H9 (cell line): Measurements from ENCODE around the gene PPBP. TPM values are rescaled to one million over a fixed set of nuclear protein-coding genes. Genes with fewer than 3 reads are reported as not detected.

ENCODE experiments used
- DNase-seq: peaks from one replicate; pipeline ENCODE4 v3.0.0-alpha.2; 2017
- H2AFZ ChIP-seq: one replicate; pipeline ENCODE4 v1.6.1; 2013; ENCODE audit warnings: mild to moderate bottlenecking, low read length, control low read depth, moderate library complexity
- H2AK5ac ChIP-seq: 2 replicates; pipeline ENCODE4 v1.6.1; 2013; ENCODE audit warnings: low read length, control low read depth, mixed read lengths; ENCODE audit not compliant: insufficient read length
- H2BK120ac ChIP-seq: one replicate; pipeline ENCODE4 v1.6.1; 2013; ENCODE audit warnings: low read depth, mild to moderate bottlenecking, low read length, control low read depth, inconsistent platforms; ENCODE audit not compliant: poor library complexity, severe bottlenecking
- H2BK12ac ChIP-seq: 2 replicates; pipeline ENCODE4 v1.6.1; 2013; ENCODE audit warnings: low read length, control low read depth, mixed read lengths, low read depth; ENCODE audit not compliant: insufficient read length
- H2BK15ac ChIP-seq: 2 replicates; pipeline ENCODE4 v1.6.1; 2013; ENCODE audit warnings: low read depth, low read length, control low read depth
- H2BK20ac ChIP-seq: one replicate; pipeline ENCODE4 v1.6.1; 2013; ENCODE audit warnings: low read depth, mild to moderate bottlenecking, low read length, control low read depth, inconsistent platforms; ENCODE audit not compliant: poor library complexity, severe bottlenecking
- H2BK5ac ChIP-seq: 2 replicates; pipeline ENCODE4 v1.6.1; 2013; ENCODE audit warnings: low read length, control low read depth, mixed read lengths; ENCODE audit not compliant: insufficient read length
- H3K14ac ChIP-seq: 2 replicates; pipeline ENCODE4 v1.6.1; 2013; ENCODE audit warnings: low read length, control low read depth; ENCODE audit not compliant: insufficient read depth
- H3K18ac ChIP-seq: 2 replicates; pipeline ENCODE4 v1.6.1; 2013; ENCODE audit warnings: low read depth, mild to moderate bottlenecking, mixed read lengths, low read length, control low read depth; ENCODE audit not compliant: insufficient read length
- H3K23ac ChIP-seq: 2 replicates; pipeline ENCODE4 v1.6.1; 2013; ENCODE audit warnings: low read length, control low read depth, mixed read lengths, low read depth; ENCODE audit not compliant: insufficient read length
- H3K23me2 ChIP-seq: 2 replicates; pipeline ENCODE4 v1.6.1; 2013; ENCODE audit warnings: low read depth, mild to moderate bottlenecking, mixed read lengths, low read length, control low read depth; ENCODE audit not compliant: insufficient read length, poor library complexity, severe bottlenecking
- H3K27ac ChIP-seq: 2 replicates; pipeline ENCODE4 v1.5.1; 2013; ENCODE audit warnings: low read length, control low read depth, mixed read lengths, low read depth; ENCODE audit not compliant: insufficient read length
- H3K27me3 ChIP-seq: 2 replicates; pipeline ENCODE4 v1.6.1; 2013; ENCODE audit warnings: low read length, control low read depth, inconsistent platforms; ENCODE audit not compliant: insufficient read depth
- H3K4ac ChIP-seq: 2 replicates; pipeline ENCODE4 v1.6.1; 2013; ENCODE audit warnings: low read depth, mild to moderate bottlenecking, control low read depth, inconsistent platforms, low read length, moderate library complexity
- H3K4me1 ChIP-seq: 2 replicates; pipeline ENCODE4 v1.6.1; 2013; ENCODE audit warnings: low read length, control low read depth, inconsistent platforms; ENCODE audit not compliant: insufficient read depth
- H3K4me2 ChIP-seq: 2 replicates; pipeline ENCODE4 v1.6.1; 2013; ENCODE audit warnings: low read length, control low read depth, mixed read lengths; ENCODE audit not compliant: insufficient read length, insufficient read depth
- H3K56ac ChIP-seq: 2 replicates; pipeline ENCODE4 v1.6.1; 2013; ENCODE audit warnings: low read depth, mild to moderate bottlenecking, mixed read lengths, low read length, control low read depth; ENCODE audit not compliant: insufficient read length
- H3K79me1 ChIP-seq: 2 replicates; pipeline ENCODE4 v1.6.1; 2013; ENCODE audit warnings: low read depth, mild to moderate bottlenecking, moderate library complexity, low read length, control low read depth, inconsistent platforms; ENCODE audit not compliant: insufficient read depth, poor library complexity, severe bottlenecking
- H3K79me2 ChIP-seq: 2 replicates; pipeline ENCODE4 v1.6.1; 2013; ENCODE audit warnings: low read length, control low read depth, inconsistent platforms; ENCODE audit not compliant: insufficient read depth
- H3K9ac ChIP-seq: 2 replicates; pipeline ENCODE4 v1.6.1; 2013; ENCODE audit warnings: low read length, control low read depth, mixed read lengths; ENCODE audit not compliant: insufficient read length; ENCODE audit errors: extremely low read depth
- H3K9me3 ChIP-seq: one replicate; pipeline ENCODE4 v1.6.1; 2013; ENCODE audit warnings: low read depth, low read length, inconsistent platforms; ENCODE audit not compliant: control insufficient read depth
- H3T11ph ChIP-seq: one replicate; pipeline ENCODE4 v1.6.1; 2013; ENCODE audit warnings: mild to moderate bottlenecking, low read length, control low read depth, inconsistent platforms
- H4K20me1 ChIP-seq: one replicate; pipeline ENCODE4 v1.6.1; 2013; ENCODE audit not compliant: control insufficient read depth, insufficient read length, insufficient read depth
- H4K5ac ChIP-seq: 2 replicates; pipeline ENCODE4 v1.6.1; 2013; ENCODE audit warnings: low read depth, mild to moderate bottlenecking, mixed read lengths, low read length, control low read depth; ENCODE audit not compliant: insufficient read length
- H4K8ac ChIP-seq: replicated peaks from 2 replicates; pipeline ENCODE4 v1.6.1; 2013; ENCODE audit warnings: low read length, control low read depth, mixed read lengths, low read depth; ENCODE audit not compliant: insufficient read length
- H4K91ac ChIP-seq: 2 replicates; pipeline ENCODE4 v1.6.1; 2013; ENCODE audit warnings: low read depth, mild to moderate bottlenecking, moderate library complexity, mixed read lengths, low read length, control low read depth; ENCODE audit not compliant: insufficient read length
- H3K27ac Mint-ChIP-seq, 3 experiments: 2 replicates in 2 of 3; 3 replicates in 1 of 3; pipeline ENCODE4 v1.8.0; 2020 to 2021; ENCODE audit warnings: mixed read lengths in 3 of 3, mild to moderate bottlenecking in 1 of 3, moderate library complexity in 1 of 3
- H3K27me3 Mint-ChIP-seq: 2 replicates; pipeline ENCODE4 v1.8.0; 2021; ENCODE audit warnings: low read depth, mild to moderate bottlenecking, moderate library complexity, mixed read lengths
- H3K36me3 Mint-ChIP-seq, 3 experiments: 2 replicates in 2 of 3; 3 replicates in 1 of 3; pipeline ENCODE4 v1.8.0; 2020 to 2021; ENCODE audit warnings: low read depth in 3 of 3, mixed read lengths in 3 of 3; ENCODE audit not compliant: insufficient read depth in 1 of 3
- H3K4me1 Mint-ChIP-seq, 2 experiments: 2 replicates each; pipeline ENCODE4 v1.8.0; 2020; ENCODE audit warnings: mixed read lengths in 2 of 2
- H3K4me3 Mint-ChIP-seq, 2 experiments: 2 replicates in 1 of 2; 3 replicates in 1 of 2; pipeline ENCODE4 v1.8.0; 2020 to 2021; ENCODE audit warnings: mild to moderate bottlenecking in 2 of 2, mixed read lengths in 2 of 2, moderate library complexity in 1 of 2
- H3K9me3 Mint-ChIP-seq, 2 experiments: 2 replicates in 1 of 2; 3 replicates in 1 of 2; pipeline ENCODE4 v1.8.0; 2020; ENCODE audit warnings: mild to moderate bottlenecking in 2 of 2, mixed read lengths in 2 of 2, moderate library complexity in 1 of 2
- CTCF ChIP-seq: fragments of 200-600 bp; sonication (generic); conservative IDR thresholded peaks from 3 replicates; pipeline ENCODE4 v1.8.0; 2021; ENCODE audit warnings: antibody characterized with exemption, mild to moderate bottlenecking
- WGBS: extraction: QIAGEN DNeasy Blood & Tissue Kit; methylation state at CpG from one replicate; pipeline ENCODE4 v1.1.7; 2013; ENCODE audit warnings: missing lambda C conversion rate, low lambda C conversion rate, mixed read lengths; ENCODE audit not compliant: insufficient read length; ENCODE audit errors: extremely low coverage; 5-methylcytosine and 5-hydroxymethylcytosine counted together
- total RNA-seq: library from RNA; stranded (reverse); gene quantifications from 2 replicates; pipeline ENCODE4 v1.2.1, GENCODE V29; 2021

Gene PPBP
- total RNA-seq, 1 experiment from 2014 or later = 0.33 TPM

GRCh38 chr4:73998040-73999011 is 10.3 kb upstream of the PPBP start, which contains the start of gene CXCL5:
Gene CXCL5, minus strand, starts transcription at chr4:73998677. Its CDS starts 96 bp downstream, at chr4:73998581.
- Histone ChIP-seq H3K18ac (peak within 1 kb of the TSS; percentile 60), H2AFZ (no peak within 1 kb of the TSS), H2BK5ac (no peak within 1 kb of the TSS), H2BK15ac (no peak within 1 kb of the TSS), H3K27ac (no peak within 1 kb of the TSS), H3K56ac (no peak within 1 kb of the TSS), H3K9ac (peak within 1 kb of the TSS; percentile 72), H3K4ac (no peak within 1 kb of the TSS), H4K91ac (no peak within 1 kb of the TSS), H4K20me1 (no peaks in the 10 kb centered on the region), H2AK5ac (no peak within 1 kb of the TSS), H2BK20ac (no peak within 1 kb of the TSS), H3K79me1 (no peaks in the 10 kb centered on the region), H4K8ac (no peak within 1 kb of the TSS), H3K27me3 (no peaks in the 10 kb centered on the region), H3K23ac (no peak within 1 kb of the TSS), H2BK120ac (no peak within 1 kb of the TSS), H3T11ph (no peak within 1 kb of the TSS), H3K79me2 (peaks cover 1% of the 10 kb centered on the region; the same call in 1 of the 2 replicates), H2BK12ac (no peak within 1 kb of the TSS), H3K9me3 (no peaks in the 10 kb centered on the region), H4K5ac (peak within 1 kb of the TSS; percentile 9), H3K4me2 (peak within 1 kb of the TSS; percentile 74), H3K23me2 (peaks cover 8% of the 10 kb centered on the region), H3K4me1 (peaks cover 2% of the 10 kb centered on the region; the same call in 1 of the 2 replicates), H3K14ac (peak within 1 kb of the TSS; percentile 93)
- no CpG with 5 or more reads among the region's 46 CpGs for WGBS
- Mint-ChIP-seq H3K4me1 (peaks cover 19 to 21% of the 10 kb centered on the region in 2 experiments), H3K27me3 (peaks cover 12% of the 10 kb centered on the region), H3K36me3 (peaks cover 4 to 18% (median 7%) of the 10 kb centered on the region in 3 experiments; a peak in 6 of 7 replicates), H3K27ac (peak within 1 kb of the TSS in 2 of 3 experiments; percentile 82 to 94; a peak in 4 of 7 replicates), H3K4me3 (peak within 1 kb of the TSS; percentile 75 to 77), H3K9me3 (peaks cover 0 to 3% of the 10 kb centered on the region in 2 experiments; a peak in 3 of 5 replicates)
- peak; percentile 85 for DNase-seq
- peak; percentile 45; the same call in 2 of the 3 replicates for TF ChIP-seq CTCF
